Measurements from ENCODE around the gene PRR5L.

DNA sequence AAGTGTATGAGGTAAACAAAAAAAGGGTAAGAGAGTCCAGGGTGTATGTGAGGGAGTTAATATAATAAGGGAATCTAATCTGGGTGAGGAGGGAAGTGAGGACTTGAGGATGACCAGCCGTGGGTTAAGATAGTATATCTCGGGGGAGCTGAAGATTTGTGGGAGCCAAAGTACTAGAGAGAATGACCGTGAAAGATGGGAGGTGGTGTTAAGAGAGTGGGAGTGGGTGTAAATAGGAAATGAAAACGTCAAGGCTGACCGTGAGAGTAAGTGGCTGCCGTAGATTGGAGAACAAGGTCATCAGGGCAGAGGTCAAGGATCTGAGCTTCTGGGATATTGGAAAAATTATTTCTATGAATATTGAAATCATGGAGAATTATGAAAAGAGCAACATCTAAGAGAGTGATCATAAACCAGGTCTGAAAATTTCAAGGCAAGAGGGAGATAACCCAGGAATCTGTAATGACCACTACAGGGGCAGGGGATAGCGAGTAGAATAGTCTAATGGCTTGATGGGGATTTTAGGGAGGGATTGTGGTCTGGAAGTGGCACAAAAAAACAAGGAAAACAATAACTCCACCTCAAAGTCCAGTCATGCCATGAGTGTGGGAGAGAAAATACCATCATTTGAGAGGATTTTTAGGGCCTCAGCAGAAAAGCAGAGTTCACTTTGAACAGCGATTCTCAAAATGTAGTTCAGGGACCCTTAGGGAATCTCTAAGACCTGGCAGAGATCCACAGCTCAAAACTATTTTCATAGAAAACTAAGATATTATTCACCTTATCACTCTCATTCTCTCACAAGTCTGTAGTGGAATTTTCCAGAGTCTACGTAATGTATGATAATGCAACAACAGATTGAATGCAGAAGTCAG lies 72.0 kb downstream of the PRR5L start:
- TF ChIP-seq, protein P1, sequence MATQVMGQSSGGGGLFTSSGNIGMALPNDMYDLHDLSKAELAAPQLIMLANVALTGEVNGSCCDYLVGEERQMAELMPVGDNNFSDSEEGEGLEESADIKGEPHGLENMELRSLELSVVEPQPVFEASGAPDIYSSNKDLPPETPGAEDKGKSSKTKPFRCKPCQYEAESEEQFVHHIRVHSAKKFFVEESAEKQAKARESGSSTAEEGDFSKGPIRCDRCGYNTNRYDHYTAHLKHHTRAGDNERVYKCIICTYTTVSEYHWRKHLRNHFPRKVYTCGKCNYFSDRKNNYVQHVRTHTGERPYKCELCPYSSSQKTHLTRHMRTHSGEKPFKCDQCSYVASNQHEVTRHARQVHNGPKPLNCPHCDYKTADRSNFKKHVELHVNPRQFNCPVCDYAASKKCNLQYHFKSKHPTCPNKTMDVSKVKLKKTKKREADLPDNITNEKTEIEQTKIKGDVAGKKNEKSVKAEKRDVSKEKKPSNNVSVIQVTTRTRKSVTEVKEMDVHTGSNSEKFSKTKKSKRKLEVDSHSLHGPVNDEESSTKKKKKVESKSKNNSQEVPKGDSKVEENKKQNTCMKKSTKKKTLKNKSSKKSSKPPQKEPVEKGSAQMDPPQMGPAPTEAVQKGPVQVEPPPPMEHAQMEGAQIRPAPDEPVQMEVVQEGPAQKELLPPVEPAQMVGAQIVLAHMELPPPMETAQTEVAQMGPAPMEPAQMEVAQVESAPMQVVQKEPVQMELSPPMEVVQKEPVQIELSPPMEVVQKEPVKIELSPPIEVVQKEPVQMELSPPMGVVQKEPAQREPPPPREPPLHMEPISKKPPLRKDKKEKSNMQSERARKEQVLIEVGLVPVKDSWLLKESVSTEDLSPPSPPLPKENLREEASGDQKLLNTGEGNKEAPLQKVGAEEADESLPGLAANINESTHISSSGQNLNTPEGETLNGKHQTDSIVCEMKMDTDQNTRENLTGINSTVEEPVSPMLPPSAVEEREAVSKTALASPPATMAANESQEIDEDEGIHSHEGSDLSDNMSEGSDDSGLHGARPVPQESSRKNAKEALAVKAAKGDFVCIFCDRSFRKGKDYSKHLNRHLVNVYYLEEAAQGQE (IDR thresholded peaks at IDR 0.05; ENCODE audit: insufficient read depth in 1 of 2, low read depth in 2 of 2, low read length in 2 of 2), result no peak
- no peak for TF ChIP-seq SIN3A (IDR thresholded peaks at IDR 0.05; ENCODE audit: borderline replicate concordance, insufficient read depth, low read length)
- TF ChIP-seq TAF1 (IDR thresholded peaks at IDR 0.05; ENCODE audit: borderline replicate concordance, insufficient read depth, low read length), result no peak
- no peak for TF ChIP-seq POLR2AphosphoS5 (IDR thresholded peaks at IDR 0.05; ENCODE audit: low read depth, low read length)
- no peak for TF ChIP-seq FOXP2 (optimal IDR thresholded peaks at IDR 0.05; ENCODE audit: borderline replicate concordance, extremely low read depth, extremely low read length, insufficient read depth)

All from PFSK-1 (cell line).